ENCODE data around the gene MBD5.

- TF ChIP-seq, protein P1, sequence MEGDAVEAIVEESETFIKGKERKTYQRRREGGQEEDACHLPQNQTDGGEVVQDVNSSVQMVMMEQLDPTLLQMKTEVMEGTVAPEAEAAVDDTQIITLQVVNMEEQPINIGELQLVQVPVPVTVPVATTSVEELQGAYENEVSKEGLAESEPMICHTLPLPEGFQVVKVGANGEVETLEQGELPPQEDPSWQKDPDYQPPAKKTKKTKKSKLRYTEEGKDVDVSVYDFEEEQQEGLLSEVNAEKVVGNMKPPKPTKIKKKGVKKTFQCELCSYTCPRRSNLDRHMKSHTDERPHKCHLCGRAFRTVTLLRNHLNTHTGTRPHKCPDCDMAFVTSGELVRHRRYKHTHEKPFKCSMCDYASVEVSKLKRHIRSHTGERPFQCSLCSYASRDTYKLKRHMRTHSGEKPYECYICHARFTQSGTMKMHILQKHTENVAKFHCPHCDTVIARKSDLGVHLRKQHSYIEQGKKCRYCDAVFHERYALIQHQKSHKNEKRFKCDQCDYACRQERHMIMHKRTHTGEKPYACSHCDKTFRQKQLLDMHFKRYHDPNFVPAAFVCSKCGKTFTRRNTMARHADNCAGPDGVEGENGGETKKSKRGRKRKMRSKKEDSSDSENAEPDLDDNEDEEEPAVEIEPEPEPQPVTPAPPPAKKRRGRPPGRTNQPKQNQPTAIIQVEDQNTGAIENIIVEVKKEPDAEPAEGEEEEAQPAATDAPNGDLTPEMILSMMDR (IDR thresholded peaks at IDR 0.05) = no peak
- TF ChIP-seq POLR2A (IDR thresholded peaks at IDR 0.05) (no peak), POLR2AphosphoS5 (IDR thresholded peaks at IDR 0.05) (no peak)
These were observed 103.4 kb downstream of the MBD5 start for GRCh38 chr2:148124271-148124670.
